Osteocyte (in vitro differentiated cells): ENCODE data around the gene KRT79. TPM values are rescaled to one million over a fixed set of nuclear protein-coding genes. Genes with fewer than 3 reads are reported as not detected.

Experiments
- DNase-seq: peaks from one replicate; pipeline ENCODE4 v3.0.0; 2021; ENCODE audit warnings: mixed read lengths; ENCODE audit not compliant: unreplicated experiment; ENCODE audit errors: extremely low spot score
- H3K27ac Mint-ChIP-seq: one replicate; pipeline ENCODE4 v1.8.0; 2021; ENCODE audit warnings: mild to moderate bottlenecking, mixed read lengths; ENCODE audit not compliant: unreplicated experiment
- H3K27me3 Mint-ChIP-seq: one replicate; pipeline ENCODE4 v1.8.0; 2021; ENCODE audit warnings: mixed read lengths; ENCODE audit not compliant: unreplicated experiment
- H3K36me3 Mint-ChIP-seq: one replicate; pipeline ENCODE4 v1.8.0; 2021; ENCODE audit warnings: mixed read lengths; ENCODE audit not compliant: unreplicated experiment
- H3K4me1 Mint-ChIP-seq: one replicate; pipeline ENCODE4 v1.8.0; 2021; ENCODE audit warnings: mixed read lengths; ENCODE audit not compliant: unreplicated experiment
- H3K4me3 Mint-ChIP-seq: one replicate; pipeline ENCODE4 v1.8.0; 2021; ENCODE audit warnings: mild to moderate bottlenecking, moderate library complexity, mixed read lengths; ENCODE audit not compliant: unreplicated experiment
- H3K9me3 Mint-ChIP-seq: one replicate; pipeline ENCODE4 v1.8.0; 2021; ENCODE audit warnings: mixed read lengths; ENCODE audit not compliant: unreplicated experiment
- total RNA-seq: library from RNA; stranded (reverse); gene quantifications from 2 replicates; pipeline ENCODE4 v1.2.1, GENCODE V29; 2021
- TF ChIP-seq, protein P1 (sequence below): fragments of 200-600 bp; sonication (generic); IDR thresholded peaks from 2 replicates; pipeline ENCODE4 v1.5.0; 2021; ENCODE audit warnings: antibody characterized with exemption, mild to moderate bottlenecking, moderate library complexity

The KRT79 gene
- total RNA-seq, 1 donor from 2014 or later = not detected

DNA sequence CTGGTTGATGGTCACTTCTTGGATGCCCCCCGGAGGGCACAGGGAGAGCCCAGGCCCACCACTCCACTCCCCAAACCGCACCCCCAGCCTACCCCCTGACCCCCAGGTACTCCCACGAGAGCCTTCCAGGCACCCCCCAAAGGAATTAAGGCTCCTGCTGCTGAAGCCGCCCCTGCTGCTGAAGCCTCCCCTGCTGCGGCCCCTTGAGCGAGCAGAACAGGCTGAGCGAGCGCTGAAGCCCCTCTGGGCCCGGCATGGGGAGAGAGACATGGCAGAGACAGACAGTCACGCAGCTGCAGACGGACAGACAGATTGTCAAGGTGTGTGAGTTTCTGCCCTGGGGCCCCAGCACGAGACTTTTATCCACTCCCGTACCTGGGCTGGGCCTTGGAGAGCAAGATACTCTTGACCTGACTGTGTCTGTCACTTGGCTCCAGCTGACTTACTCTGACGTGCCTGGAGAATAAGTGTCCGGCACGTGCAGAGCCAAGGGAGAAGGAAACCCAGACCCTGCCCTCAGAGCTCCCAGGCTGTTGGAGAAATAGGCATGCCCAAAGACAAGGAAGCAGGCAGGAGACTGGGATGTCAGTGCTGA, 14.6 kb upstream of the KRT79 start, which contains the start of gene KRT78:
Gene KRT78, minus strand, starts transcription at position 334 of the 595 bp plus-strand sequence. Its CDS starts 64 bp downstream, at position 270.
- TF ChIP-seq, protein P1, sequence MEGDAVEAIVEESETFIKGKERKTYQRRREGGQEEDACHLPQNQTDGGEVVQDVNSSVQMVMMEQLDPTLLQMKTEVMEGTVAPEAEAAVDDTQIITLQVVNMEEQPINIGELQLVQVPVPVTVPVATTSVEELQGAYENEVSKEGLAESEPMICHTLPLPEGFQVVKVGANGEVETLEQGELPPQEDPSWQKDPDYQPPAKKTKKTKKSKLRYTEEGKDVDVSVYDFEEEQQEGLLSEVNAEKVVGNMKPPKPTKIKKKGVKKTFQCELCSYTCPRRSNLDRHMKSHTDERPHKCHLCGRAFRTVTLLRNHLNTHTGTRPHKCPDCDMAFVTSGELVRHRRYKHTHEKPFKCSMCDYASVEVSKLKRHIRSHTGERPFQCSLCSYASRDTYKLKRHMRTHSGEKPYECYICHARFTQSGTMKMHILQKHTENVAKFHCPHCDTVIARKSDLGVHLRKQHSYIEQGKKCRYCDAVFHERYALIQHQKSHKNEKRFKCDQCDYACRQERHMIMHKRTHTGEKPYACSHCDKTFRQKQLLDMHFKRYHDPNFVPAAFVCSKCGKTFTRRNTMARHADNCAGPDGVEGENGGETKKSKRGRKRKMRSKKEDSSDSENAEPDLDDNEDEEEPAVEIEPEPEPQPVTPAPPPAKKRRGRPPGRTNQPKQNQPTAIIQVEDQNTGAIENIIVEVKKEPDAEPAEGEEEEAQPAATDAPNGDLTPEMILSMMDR = no peak
- H3K27ac Mint-ChIP-seq = no peak within 1 kb of the TSS
- peaks cover 34% of the 10 kb centered on the region for H3K27me3 Mint-ChIP-seq
- no peaks in the 10 kb centered on the region for H3K9me3 Mint-ChIP-seq
- no peaks in the 10 kb centered on the region for H3K4me1 Mint-ChIP-seq
- H3K36me3 Mint-ChIP-seq = no peaks in the 10 kb centered on the region
- DNase-seq = no peak
- H3K4me3 Mint-ChIP-seq = no peak within 1 kb of the TSS

DNA sequence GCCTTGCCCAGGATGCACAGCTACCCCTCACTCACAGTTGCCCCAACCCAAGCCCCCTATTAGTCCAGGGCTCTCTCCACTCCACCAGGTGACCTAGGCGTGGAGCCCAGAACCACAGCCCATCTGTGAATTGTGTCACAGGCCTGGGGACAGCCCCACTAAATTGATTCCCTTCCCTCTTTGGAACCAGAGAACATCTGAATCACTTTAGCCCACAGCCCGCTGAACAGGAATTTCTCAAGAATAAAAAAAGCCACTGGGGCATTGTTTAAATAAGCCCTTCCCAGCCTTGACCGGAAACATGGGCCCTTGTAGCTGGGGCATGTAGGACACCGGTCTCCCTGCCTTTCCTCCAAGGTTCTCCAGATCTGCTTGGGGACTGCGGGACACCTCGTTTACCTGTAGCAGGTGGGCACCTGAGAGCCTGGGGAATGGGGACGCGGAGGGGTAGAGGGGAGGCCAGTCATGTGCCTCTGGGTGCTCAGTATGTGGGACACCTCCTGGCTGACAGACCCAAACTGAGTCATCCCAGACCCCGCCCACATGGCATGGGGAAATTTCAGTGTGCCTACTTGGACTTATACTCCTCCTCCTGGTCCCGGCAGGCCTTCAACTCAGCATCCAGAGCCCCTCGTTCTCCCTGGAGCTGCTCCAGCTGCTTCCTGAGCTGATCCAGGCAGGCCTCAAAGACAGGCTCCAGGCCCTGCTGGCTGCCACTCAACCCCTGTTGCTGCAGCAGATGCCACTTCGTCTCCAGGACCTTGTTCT, 13.4 kb upstream of the KRT79 start:
- Mint-ChIP-seq H3K27me3 (peaks cover 26% of the 10 kb centered on the region), H3K36me3 (no peaks in the 10 kb centered on the region), H3K9me3 (no peaks in the 10 kb centered on the region), H3K4me1 (no peaks in the 10 kb centered on the region), H3K4me3 (no peak overlapping the region), H3K27ac (no peak overlapping the region)
- TF ChIP-seq, protein P1 = no peak
- DNase-seq = no peak

DNA sequence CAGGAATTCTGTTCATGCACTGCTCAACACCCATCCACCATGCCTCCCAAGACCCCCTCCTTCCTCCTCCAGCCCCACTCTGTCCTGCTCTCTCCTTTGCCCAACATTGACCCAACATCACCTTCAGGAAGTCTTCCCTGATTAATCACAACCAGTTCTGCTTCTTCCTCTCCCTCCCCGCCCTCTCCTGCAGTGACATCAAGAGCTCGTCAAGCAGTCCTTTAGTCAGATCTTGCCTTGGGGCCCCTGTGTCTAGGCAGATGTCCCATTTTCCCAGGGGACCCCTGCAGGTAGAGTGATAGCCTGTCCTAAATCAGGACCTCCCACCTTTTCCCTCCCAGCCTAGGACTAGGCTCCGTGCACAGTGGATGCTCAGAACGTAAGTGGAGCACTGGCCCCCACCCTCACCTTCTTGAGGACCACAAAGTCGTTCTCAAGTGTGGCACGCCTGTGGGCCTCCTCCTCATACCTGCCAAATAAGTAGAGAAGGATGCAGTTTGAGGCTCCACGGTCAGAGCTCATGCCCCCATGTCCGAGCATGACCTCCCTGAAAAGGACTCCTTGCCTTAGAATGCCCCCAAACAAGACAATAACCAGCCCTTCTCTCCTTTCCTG, 12.4 kb upstream of the KRT79 start:
- Mint-ChIP-seq H3K27me3 (peaks cover 15% of the 10 kb centered on the region), H3K27ac (no peak overlapping the region), H3K9me3 (no peaks in the 10 kb centered on the region), H3K4me1 (no peaks in the 10 kb centered on the region), H3K4me3 (no peak overlapping the region), H3K36me3 (no peaks in the 10 kb centered on the region)
- DNase-seq = no peak
- TF ChIP-seq, protein P1 = no peak

DNA sequence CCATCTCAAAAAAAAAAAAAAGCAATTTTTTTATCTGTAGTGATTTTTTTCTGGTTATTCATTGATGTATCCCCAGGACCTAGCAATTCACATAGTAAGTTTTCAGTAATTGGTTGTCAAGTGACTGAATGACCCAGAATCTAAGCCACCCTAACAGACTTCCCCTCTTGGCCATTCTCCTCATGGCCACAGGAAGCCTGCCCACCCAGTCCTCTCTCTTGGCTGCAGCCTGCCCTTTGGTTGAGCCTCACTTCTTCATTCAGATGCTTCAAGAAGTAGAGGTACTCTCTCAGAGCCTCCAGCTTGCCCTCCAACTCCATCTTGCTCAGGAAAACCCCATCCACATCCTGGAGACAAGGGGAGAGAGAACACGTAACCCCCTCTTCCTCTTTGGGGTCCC, 11.8 kb upstream of the KRT79 start:
- no peak for DNase-seq
- H3K9me3 Mint-ChIP-seq = no peaks in the 10 kb centered on the region
- no peak overlapping the region for H3K27ac Mint-ChIP-seq
- H3K27me3 Mint-ChIP-seq = peaks cover 11% of the 10 kb centered on the region
- no peaks in the 10 kb centered on the region for H3K36me3 Mint-ChIP-seq
- H3K4me3 Mint-ChIP-seq = no peak overlapping the region
- TF ChIP-seq, protein P1 = no peak
- H3K4me1 Mint-ChIP-seq = no peaks in the 10 kb centered on the region

DNA sequence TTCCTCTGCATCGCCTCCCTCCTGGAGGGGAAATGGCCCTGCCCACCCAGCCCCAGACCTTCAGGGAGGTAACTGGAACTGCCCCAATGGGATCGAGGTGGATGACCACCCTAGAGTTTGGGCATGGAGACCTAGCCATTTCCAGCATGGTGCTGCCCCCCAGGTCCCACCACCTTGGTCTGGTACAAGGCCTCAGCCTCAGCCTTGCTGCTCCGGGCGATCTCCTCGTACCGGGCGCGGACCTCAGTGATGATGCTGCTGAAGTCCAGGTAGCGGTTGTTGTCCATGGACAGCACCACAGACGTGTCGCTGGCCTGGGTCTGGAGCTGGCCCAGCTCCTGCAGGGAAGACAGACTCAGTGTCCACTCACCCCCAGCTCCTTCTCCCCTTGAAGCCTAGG, 10.3 kb upstream of the KRT79 start:
- H3K9me3 Mint-ChIP-seq = no peaks in the 10 kb centered on the region
- no peaks in the 10 kb centered on the region for H3K36me3 Mint-ChIP-seq
- TF ChIP-seq, protein P1 = no peak
- DNase-seq = no peak
- H3K4me1 Mint-ChIP-seq = no peaks in the 10 kb centered on the region
- H3K27me3 Mint-ChIP-seq = peaks cover 5% of the 10 kb centered on the region
- H3K27ac Mint-ChIP-seq = no peak overlapping the region
- no peak overlapping the region for H3K4me3 Mint-ChIP-seq
